Measurements from ENCODE around the gene SLC9A9.

SLC9A9 gene

DNA sequence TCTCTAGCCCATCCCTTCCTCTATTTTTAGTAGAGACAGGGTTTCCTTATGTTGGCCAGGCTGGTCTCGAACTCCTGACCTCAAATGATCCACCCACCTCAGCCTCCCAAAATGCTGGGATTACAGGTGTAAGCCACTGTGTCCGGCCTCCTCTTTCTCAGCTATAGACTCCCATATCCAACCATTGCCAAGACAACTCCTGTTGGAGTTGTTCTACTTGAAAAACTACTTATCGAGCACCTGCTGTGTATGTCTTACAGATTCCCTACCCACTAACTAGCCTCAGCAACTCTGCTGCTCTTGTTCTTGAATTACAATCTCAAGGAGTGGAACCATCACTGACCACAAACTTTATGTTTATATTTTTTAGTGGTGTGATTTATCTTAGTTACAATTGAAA, 186.6 kb downstream of the SLC9A9 start:
- no peak overlapping the region for H3K4me3 ChIP-seq (ENCODE audit: low read depth, low read length)
- no peaks in the 10 kb centered on the region for H3K36me3 ChIP-seq
- TF ChIP-seq, protein P1, sequence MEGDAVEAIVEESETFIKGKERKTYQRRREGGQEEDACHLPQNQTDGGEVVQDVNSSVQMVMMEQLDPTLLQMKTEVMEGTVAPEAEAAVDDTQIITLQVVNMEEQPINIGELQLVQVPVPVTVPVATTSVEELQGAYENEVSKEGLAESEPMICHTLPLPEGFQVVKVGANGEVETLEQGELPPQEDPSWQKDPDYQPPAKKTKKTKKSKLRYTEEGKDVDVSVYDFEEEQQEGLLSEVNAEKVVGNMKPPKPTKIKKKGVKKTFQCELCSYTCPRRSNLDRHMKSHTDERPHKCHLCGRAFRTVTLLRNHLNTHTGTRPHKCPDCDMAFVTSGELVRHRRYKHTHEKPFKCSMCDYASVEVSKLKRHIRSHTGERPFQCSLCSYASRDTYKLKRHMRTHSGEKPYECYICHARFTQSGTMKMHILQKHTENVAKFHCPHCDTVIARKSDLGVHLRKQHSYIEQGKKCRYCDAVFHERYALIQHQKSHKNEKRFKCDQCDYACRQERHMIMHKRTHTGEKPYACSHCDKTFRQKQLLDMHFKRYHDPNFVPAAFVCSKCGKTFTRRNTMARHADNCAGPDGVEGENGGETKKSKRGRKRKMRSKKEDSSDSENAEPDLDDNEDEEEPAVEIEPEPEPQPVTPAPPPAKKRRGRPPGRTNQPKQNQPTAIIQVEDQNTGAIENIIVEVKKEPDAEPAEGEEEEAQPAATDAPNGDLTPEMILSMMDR (IDR thresholded peaks at IDR 0.05; ENCODE audit: low read depth, low read length), result no peak
- H3K27ac ChIP-seq, result no peak overlapping the region
- no peak for DNase-seq
- H3K9me3 ChIP-seq (ENCODE audit: severe bottlenecking), result no peaks in the 10 kb centered on the region
- no peaks in the 10 kb centered on the region for H3K27me3 ChIP-seq (ENCODE audit: insufficient read depth, low read depth, severe bottlenecking)

- Histone ChIP-seq H3K27me3 (ENCODE audit: insufficient read depth, low read depth, severe bottlenecking) (no peaks in the 10 kb centered on the region), H3K36me3 (no peaks in the 10 kb centered on the region), H3K4me3 (ENCODE audit: low read depth, low read length) (no peak overlapping the region), H3K27ac (no peak overlapping the region), H3K9me3 (ENCODE audit: severe bottlenecking) (no peaks in the 10 kb centered on the region)
- TF ChIP-seq, protein P1 (IDR thresholded peaks at IDR 0.05; ENCODE audit: low read depth, low read length), result no peak
- no peak for DNase-seq
Observed at GRCh38 chr3:143658861-143659260, 189.4 kb downstream of the SLC9A9 start.

- TF ChIP-seq, protein P1 (IDR thresholded peaks at IDR 0.05; ENCODE audit: low read depth, low read length), result no peak
Observed at GRCh38 chr3:143658116-143658515, 190.2 kb downstream of the SLC9A9 start.

GRCh38 chr3:143657391-143657790, 190.9 kb downstream of the SLC9A9 start:
- Histone ChIP-seq H3K36me3 (no peaks in the 10 kb centered on the region), H3K27ac (no peak overlapping the region), H3K9me3 (ENCODE audit: severe bottlenecking) (no peaks in the 10 kb centered on the region), H3K27me3 (ENCODE audit: insufficient read depth, low read depth, severe bottlenecking) (no peaks in the 10 kb centered on the region), H3K4me3 (ENCODE audit: low read depth, low read length) (no peak overlapping the region)
- no peak for DNase-seq
- TF ChIP-seq, protein P1 (IDR thresholded peaks at IDR 0.05; ENCODE audit: low read depth, low read length), result no peak

More at GRCh38 chr3:143658116-143658515, 190.2 kb downstream of the SLC9A9 start:
- no peak for DNase-seq
- Histone ChIP-seq H3K36me3 (no peaks in the 10 kb centered on the region), H3K27me3 (ENCODE audit: insufficient read depth, low read depth, severe bottlenecking) (no peaks in the 10 kb centered on the region), H3K27ac (no peak overlapping the region), H3K4me3 (ENCODE audit: low read depth, low read length) (no peak overlapping the region), H3K9me3 (ENCODE audit: severe bottlenecking) (no peaks in the 10 kb centered on the region)

- Histone ChIP-seq H3K27ac (no peak overlapping the region), H3K9me3 (ENCODE audit: severe bottlenecking) (no peaks in the 10 kb centered on the region), H3K27me3 (ENCODE audit: insufficient read depth, low read depth, severe bottlenecking) (no peaks in the 10 kb centered on the region), H3K36me3 (no peaks in the 10 kb centered on the region), H3K4me3 (ENCODE audit: low read depth, low read length) (no peak overlapping the region)
- TF ChIP-seq, protein P1 (IDR thresholded peaks at IDR 0.05; ENCODE audit: low read depth, low read length), result no peak
- DNase-seq, result no peak
Observed at GRCh38 chr3:143654906-143655305, 193.4 kb downstream of the SLC9A9 start.

DNA sequence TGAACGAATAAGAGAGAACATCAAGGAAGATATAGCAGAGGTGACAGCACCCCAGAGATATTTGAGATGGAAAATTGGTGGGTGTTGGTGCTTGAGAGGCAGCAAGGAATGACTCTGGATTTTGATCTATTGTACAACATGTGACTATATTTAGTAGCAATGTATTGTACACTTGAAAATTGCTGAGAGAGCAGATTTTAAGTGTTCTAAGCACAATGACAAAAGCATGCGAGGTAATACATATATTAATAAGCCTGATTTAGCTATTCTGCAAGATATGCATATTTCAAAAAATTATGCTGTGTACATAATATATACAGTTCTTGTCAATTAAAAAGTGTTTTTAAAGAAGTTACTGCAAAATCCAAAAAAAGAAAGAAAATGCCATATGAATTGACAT, 194.3 kb downstream of the SLC9A9 start:
- no peak for DNase-seq

More for the DNA sequence above, 194.3 kb downstream of the SLC9A9 start:
- Histone ChIP-seq H3K4me3 (ENCODE audit: low read depth, low read length) (no peak overlapping the region), H3K27me3 (ENCODE audit: insufficient read depth, low read depth, severe bottlenecking) (no peaks in the 10 kb centered on the region), H3K36me3 (no peaks in the 10 kb centered on the region), H3K27ac (no peak overlapping the region), H3K9me3 (ENCODE audit: severe bottlenecking) (no peaks in the 10 kb centered on the region)
- TF ChIP-seq, protein P1 (IDR thresholded peaks at IDR 0.05; ENCODE audit: low read depth, low read length), result no peak
